MM.1S (cell line): Measurements from ENCODE around the gene CPSF4.

Experiments
- DNase-seq: peaks from one replicate; pipeline ENCODE4 v3.0.0-alpha.2; 2015
- H2AFZ ChIP-seq: fragments of 300-600 bp; sonication (generic); 2 replicates; pipeline ENCODE4 v1.6.0; 2016; ENCODE audit warnings: antibody characterized with exemption, low read length
- H3F3A ChIP-seq: fragments of 300-600 bp; sonication (generic); 2 replicates; pipeline ENCODE4 v1.6.1; 2016; ENCODE audit warnings: mild to moderate bottlenecking, antibody characterized with exemption, low read length, moderate library complexity, mixed read lengths; ENCODE audit not compliant: insufficient read depth
- H3K27ac ChIP-seq: fragments of 300-600 bp; sonication (generic); 2 replicates; pipeline ENCODE4 v1.5.1; 2016; ENCODE audit warnings: mild to moderate bottlenecking, low read length
- H3K27me3 ChIP-seq: fragments of 300-600 bp; sonication (generic); replicated peaks from 2 replicates; pipeline ENCODE4 v1.6.0; 2016; ENCODE audit warnings: low read length; ENCODE audit not compliant: insufficient read depth
- H3K36me3 ChIP-seq: fragments of 300-600 bp; sonication (generic); replicated peaks from 2 replicates; pipeline ENCODE4 v1.6.1; 2016; ENCODE audit warnings: mild to moderate bottlenecking, low read length, mixed read lengths; ENCODE audit not compliant: insufficient read depth
- H3K4me1 ChIP-seq: fragments of 300-600 bp; sonication (generic); 2 replicates; pipeline ENCODE4 v1.6.1; 2016; ENCODE audit warnings: low read length, mixed read lengths
- H3K4me2 ChIP-seq: fragments of 300-600 bp; sonication (generic); 2 replicates; pipeline ENCODE4 v1.6.0; 2016; ENCODE audit warnings: low read depth, low read length
- H3K4me3 ChIP-seq: fragments of 300-600 bp; sonication (generic); 2 replicates; pipeline ENCODE4 v1.5.1; 2016; ENCODE audit warnings: low read length, mixed read lengths
- H3K79me2 ChIP-seq: fragments of 300-600 bp; sonication (generic); 2 replicates; pipeline ENCODE4 v1.6.1; 2016; ENCODE audit warnings: mixed run types, low read length, mixed read lengths
- H3K9ac ChIP-seq: fragments of 300-600 bp; sonication (generic); 2 replicates; pipeline ENCODE4 v1.6.1; 2016; ENCODE audit warnings: low read length, mixed read lengths
- H3K9me2 ChIP-seq: fragments of 300-600 bp; sonication (generic); replicated peaks from 2 replicates; pipeline ENCODE4 v1.6.1; 2016; ENCODE audit warnings: mild to moderate bottlenecking, low read length, mixed read lengths; ENCODE audit not compliant: insufficient read depth
- H3K9me3 ChIP-seq: fragments of 300-600 bp; sonication (generic); replicated peaks from 2 replicates; pipeline ENCODE4 v1.6.1; 2016; ENCODE audit warnings: mild to moderate bottlenecking, low read length, mixed read lengths; ENCODE audit not compliant: insufficient read depth
- H4K20me1 ChIP-seq: fragments of 300-600 bp; sonication (generic); 2 replicates; pipeline ENCODE4 v1.6.1; 2016; ENCODE audit warnings: mild to moderate bottlenecking, low read length, moderate library complexity, mixed read lengths; ENCODE audit not compliant: insufficient read depth
- EZH2 ChIP-seq: fragments of 300-600 bp; sonication (generic); optimal IDR thresholded peaks from 2 replicates; pipeline ENCODE3; 2017; ENCODE audit warnings: low read depth, mild to moderate bottlenecking, antibody characterized with exemption, low read length, mixed read lengths
- EZH2phosphoT487 ChIP-seq: fragments of 300-600 bp; sonication (generic); IDR thresholded peaks from 2 replicates; pipeline ENCODE4 v1.6.1; 2018; ENCODE audit warnings: antibody characterized with exemption, low read length
- TF ChIP-seq, protein P1 (sequence below): fragments of 300-600 bp; sonication (generic); IDR thresholded peaks from 2 replicates; pipeline ENCODE4 v1.5.1; 2016; ENCODE audit warnings: antibody characterized with exemption, low read length, mixed read lengths

CPSF4 gene

DNA sequence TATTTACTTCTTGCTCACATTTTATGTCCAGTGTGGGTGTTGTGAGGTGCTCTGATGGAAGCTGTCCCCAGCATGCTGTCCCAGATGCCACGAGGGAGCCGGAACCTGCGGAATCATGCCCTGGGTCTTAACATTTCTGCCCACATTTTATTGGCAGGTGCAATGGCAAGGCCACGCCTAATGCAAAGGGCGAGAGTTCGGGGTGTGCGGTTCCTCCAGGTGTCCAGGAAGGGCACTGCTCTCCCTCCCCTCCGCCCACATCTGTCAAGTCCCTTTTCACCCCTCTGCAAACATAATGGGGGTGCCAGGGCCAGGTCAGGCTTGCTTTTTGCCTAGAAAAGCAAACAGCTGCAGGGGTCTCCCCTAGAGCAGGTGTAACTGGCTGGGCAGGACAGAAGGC lies 46.7 kb upstream of the CPSF4 start:
- H3K36me3 ChIP-seq, result no peaks in the 10 kb centered on the region
- no peaks in the 10 kb centered on the region for H4K20me1 ChIP-seq
- peak overlapping the region; percentile 56; the same call in 1 of the 2 replicates for H3K9ac ChIP-seq
- H3K79me2 ChIP-seq, result peaks cover 12% of the 10 kb centered on the region; the same call in 1 of the 2 replicates
- no peaks in the 10 kb centered on the region for H3K27me3 ChIP-seq
- no peaks in the 10 kb centered on the region for H3K4me1 ChIP-seq
- TF ChIP-seq, protein P1, sequence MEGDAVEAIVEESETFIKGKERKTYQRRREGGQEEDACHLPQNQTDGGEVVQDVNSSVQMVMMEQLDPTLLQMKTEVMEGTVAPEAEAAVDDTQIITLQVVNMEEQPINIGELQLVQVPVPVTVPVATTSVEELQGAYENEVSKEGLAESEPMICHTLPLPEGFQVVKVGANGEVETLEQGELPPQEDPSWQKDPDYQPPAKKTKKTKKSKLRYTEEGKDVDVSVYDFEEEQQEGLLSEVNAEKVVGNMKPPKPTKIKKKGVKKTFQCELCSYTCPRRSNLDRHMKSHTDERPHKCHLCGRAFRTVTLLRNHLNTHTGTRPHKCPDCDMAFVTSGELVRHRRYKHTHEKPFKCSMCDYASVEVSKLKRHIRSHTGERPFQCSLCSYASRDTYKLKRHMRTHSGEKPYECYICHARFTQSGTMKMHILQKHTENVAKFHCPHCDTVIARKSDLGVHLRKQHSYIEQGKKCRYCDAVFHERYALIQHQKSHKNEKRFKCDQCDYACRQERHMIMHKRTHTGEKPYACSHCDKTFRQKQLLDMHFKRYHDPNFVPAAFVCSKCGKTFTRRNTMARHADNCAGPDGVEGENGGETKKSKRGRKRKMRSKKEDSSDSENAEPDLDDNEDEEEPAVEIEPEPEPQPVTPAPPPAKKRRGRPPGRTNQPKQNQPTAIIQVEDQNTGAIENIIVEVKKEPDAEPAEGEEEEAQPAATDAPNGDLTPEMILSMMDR, result no peak
- TF ChIP-seq EZH2phosphoT487 (no peak), EZH2 (no peak)
- no peak overlapping the region; the same call in 1 of the 2 replicates for H3K27ac ChIP-seq
- no peak for DNase-seq
- H3K9me3 ChIP-seq, result no peaks in the 10 kb centered on the region
- H3K4me2 ChIP-seq, result peak overlapping the region; percentile 77
- peak overlapping the region; percentile 65 for H3K4me3 ChIP-seq
- H2AFZ ChIP-seq, result no peak overlapping the region
- no peaks in the 10 kb centered on the region for H3K9me2 ChIP-seq
- peaks cover 8% of the 10 kb centered on the region for H3F3A ChIP-seq

- H3K4me1 ChIP-seq, result no peaks in the 10 kb centered on the region
- H3K27me3 ChIP-seq, result no peaks in the 10 kb centered on the region
- H3F3A ChIP-seq, result peaks cover 8% of the 10 kb centered on the region
- H4K20me1 ChIP-seq, result no peaks in the 10 kb centered on the region
- H3K27ac ChIP-seq, result peak overlapping the region; percentile 47; the same call in 1 of the 2 replicates
- peak overlapping the region; percentile 56; the same call in 1 of the 2 replicates for H3K9ac ChIP-seq
- TF ChIP-seq EZH2 (no peak), EZH2phosphoT487 (no peak)
- TF ChIP-seq, protein P1, result no peak
- peak overlapping the region; percentile 65 for H3K4me3 ChIP-seq
- H2AFZ ChIP-seq, result peak overlapping the region; percentile 34; the same call in 1 of the 2 replicates
- H3K9me3 ChIP-seq, result no peaks in the 10 kb centered on the region
- H3K4me2 ChIP-seq, result peak overlapping the region; percentile 77
- H3K79me2 ChIP-seq, result peaks cover 12% of the 10 kb centered on the region; the same call in 1 of the 2 replicates
- peak; percentile 83 for DNase-seq
- no peaks in the 10 kb centered on the region for H3K9me2 ChIP-seq
- H3K36me3 ChIP-seq, result no peaks in the 10 kb centered on the region
Measured at GRCh38 chr7:99392659-99393354, 45.9 kb upstream of the CPSF4 start.

- H3K4me2 ChIP-seq, result peak overlapping the region; percentile 77
- H3K4me1 ChIP-seq, result no peaks in the 10 kb centered on the region
Measured at GRCh38 chr7:99393355-99394187, 45.2 kb upstream of the CPSF4 start.

More at GRCh38 chr7:99393355-99394187, 45.2 kb upstream of the CPSF4 start:
- no peaks in the 10 kb centered on the region for H3K9me3 ChIP-seq
- H3K79me2 ChIP-seq, result peaks cover 12% of the 10 kb centered on the region; the same call in 1 of the 2 replicates
- no peaks in the 10 kb centered on the region for H3K27me3 ChIP-seq
- 0 out of 2 replicates have a peak overlapping the region, but pooled peaks have one; percentile 34 for H2AFZ ChIP-seq
- TF ChIP-seq EZH2 (no peak), EZH2phosphoT487 (no peak)
- TF ChIP-seq, protein P1, result no peak
- H3F3A ChIP-seq, result peaks cover 8% of the 10 kb centered on the region
- no peaks in the 10 kb centered on the region for H3K36me3 ChIP-seq
- H3K27ac ChIP-seq, result peak overlapping the region; percentile 47; the same call in 1 of the 2 replicates
- no peaks in the 10 kb centered on the region for H4K20me1 ChIP-seq
- H3K9me2 ChIP-seq, result no peaks in the 10 kb centered on the region
- DNase-seq, result no peak
- peak overlapping the region; percentile 65 for H3K4me3 ChIP-seq
- peak overlapping the region; percentile 56; the same call in 1 of the 2 replicates for H3K9ac ChIP-seq
